HG02852 (cell line): ENCODE results near the gene DIAPH3.

Experiments
- ATAC-seq: cut with Tn5 transposase; IDR thresholded peaks from one replicate; pipeline ENCODE4 v1.9.1; 2021; ENCODE audit warnings: mild to moderate bottlenecking, moderate library complexity; ENCODE audit not compliant: unreplicated experiment

The DIAPH3 gene

DNA sequence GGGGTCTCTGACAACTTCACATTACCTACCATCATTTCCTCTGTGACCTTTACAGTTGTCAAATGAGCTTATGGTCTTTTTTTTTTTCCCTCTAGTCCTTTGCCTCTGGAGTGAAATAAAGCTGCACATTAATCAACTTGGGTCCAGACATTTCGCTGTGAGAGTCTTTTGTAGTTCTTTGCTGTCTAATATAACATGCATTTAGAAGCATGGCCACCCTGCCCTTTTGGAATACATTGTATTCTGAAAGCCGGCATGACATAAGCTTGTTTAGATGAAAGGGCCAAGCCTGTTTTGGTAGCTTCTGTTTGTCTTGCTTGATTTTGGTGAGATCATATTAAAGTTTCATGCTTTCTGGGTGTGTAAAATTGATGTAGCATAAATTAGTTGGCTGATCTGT lies 509.8 kb downstream of the DIAPH3 start:
- no peak for ATAC-seq

DNA sequence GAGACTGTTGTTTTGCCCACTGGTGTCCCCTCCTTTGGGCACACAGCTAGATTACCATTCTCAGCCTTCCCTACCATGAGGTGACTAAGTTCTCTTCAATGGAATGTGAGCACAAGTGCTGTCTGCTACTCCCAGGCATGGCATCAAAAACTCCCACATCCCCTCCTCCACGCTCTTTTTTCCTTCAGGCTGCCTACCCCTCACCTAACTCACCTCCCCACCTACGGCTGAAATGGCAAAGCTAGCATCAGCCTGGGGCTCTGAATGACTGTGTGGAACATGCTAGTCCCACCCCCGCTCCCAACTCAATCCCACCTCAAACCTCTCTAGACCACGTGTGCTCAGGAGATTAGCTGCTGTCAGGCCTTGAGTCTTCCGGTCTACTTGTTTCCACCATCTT lies 512.2 kb downstream of the DIAPH3 start:
- ATAC-seq, result no peak

DNA sequence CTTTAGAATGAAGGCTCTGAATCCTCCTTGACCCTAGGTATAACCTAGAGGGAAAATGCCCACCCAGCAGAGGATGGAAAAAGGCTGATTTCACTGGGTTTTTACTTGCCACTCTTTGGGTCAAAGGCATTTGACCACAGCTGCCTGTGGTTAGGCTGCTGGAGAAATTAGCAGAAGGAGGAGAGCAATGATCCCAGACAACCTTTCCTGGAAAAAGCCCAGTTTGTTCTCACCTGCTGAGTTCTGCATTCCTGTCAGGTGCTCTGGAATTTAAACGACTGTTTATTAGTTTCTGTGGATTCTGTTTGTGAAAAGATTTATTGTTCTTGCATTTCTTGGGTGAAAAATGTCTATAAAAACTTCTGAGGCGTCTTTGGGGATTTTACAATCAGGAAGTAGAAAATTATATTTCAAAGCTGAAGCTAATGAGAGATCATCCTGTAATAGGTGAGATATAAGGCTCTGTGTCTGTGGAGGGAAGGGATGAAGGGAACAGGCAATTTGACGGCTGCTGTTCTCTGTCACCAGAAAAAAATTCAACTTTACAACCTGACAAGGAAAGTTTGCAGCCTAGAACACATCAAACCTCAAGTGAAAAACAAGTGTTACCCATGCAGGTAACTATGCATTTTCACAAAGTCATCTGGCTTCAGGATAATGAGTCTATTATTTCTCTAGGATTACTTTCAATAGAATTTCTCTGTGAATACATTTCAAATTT lies 519.7 kb downstream of the DIAPH3 start:
- ATAC-seq, result no peak

DNA sequence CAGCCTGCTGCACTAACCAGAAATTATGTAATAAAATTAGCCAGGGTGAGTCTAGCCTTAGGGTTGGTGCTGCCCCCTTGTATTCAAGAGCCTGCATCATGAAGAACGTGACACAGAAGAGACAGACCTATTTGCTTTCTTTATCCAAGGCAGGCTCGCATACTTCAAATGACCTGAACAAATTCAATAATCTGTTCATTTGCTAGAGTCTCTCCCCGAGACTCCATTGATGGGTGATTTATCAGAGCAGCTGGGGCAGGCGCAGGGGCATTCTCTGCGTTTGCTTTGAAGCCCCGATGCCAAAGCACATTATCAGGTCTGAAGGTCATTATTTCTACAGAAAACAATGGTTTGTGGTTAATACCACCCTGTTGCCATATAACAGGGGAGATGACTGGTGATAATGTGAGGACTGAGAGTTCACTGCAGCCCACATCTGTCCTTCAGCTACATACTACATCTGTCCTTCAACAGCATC lies 520.3 kb downstream of the DIAPH3 start:
- no peak for ATAC-seq

- no peak for ATAC-seq
Measured at GRCh38 chr13:59641817-59642216, 521.9 kb downstream of the DIAPH3 start.

DNA sequence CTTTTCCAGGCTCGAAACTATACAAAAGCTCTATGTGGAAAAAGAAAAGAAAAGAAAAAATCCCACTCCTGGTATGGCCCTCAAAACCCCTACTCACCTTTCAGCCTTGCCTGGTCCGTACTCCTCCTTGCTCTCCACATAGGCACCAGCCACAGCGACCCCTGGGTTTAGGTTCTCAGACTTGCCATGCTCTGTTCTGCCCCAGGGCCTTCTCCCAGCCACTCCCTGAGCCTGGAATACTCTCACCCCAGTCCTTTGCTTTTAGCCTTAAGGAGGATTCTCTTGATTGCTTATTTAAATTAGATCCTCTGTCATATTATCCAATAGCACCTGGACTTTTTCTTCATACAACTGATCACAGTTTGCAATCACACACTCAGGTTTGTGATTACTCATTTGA lies 522.5 kb downstream of the DIAPH3 start:
- ATAC-seq, result no peak

DNA sequence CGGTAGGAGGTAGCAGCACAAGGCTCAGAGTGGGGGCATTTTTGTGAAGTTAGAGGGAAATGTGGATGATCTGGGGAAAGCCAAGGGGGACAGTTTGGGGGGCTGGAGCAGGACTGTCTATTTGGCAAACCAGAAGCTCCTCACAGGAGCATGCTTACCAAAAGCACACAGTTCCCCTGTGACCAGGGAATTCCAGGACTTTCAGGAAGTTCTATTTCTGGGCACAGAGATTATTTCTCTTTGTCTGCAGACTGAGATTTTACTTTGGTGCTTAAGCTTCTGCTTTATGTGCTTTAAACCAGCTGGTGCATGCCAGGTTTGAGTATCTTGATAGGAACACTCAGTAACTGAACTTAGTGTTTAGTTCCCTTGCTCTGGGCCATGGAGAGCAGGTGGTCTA lies 525.3 kb downstream of the DIAPH3 start:
- no peak for ATAC-seq

DNA sequence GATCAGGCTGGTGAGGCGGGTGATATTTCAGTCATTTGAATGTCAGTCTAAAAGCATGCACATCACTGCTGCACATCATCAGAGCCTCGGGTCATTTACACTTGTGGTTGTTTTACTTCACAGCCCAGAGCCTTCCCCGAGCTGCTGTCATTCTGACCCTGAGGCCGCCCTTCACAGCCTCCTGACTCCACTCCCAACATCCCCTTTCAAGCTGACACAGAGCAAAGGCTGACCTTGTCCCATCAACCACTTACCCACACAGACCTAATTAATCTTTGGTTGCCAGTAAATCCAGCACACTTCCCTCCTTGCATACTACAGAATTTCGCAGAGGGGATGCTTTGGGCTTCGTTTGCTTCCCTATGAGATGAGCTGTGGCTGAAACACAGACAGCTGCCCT lies 528.1 kb downstream of the DIAPH3 start:
- no peak for ATAC-seq

GRCh38 chr13:59633290-59633689 lies 530.4 kb downstream of the DIAPH3 start:
- ATAC-seq, result no peak

DNA sequence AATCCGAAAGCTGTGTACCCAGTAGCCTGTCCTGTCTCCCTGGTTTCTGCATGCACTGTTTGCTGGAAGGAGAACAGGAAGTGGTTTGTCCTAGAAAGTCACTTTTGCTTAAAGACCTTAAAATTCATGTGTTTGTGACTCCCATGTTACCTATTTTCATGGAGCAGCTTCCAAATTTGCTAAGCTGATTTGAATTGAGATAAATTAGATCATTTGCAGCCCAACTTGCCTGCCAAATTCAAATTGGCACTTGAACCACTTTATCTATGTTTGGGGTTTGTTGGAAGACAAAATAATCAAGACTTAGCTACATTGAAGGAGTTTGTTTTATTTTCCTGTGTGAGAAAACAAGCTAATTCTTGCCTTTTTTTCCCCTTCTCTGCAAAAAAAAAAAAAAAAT lies 532.5 kb downstream of the DIAPH3 start:
- ATAC-seq, result no peak

GRCh38 chr13:59625111-59625510 lies 538.6 kb downstream of the DIAPH3 start:
- ATAC-seq, result no peak

DNA sequence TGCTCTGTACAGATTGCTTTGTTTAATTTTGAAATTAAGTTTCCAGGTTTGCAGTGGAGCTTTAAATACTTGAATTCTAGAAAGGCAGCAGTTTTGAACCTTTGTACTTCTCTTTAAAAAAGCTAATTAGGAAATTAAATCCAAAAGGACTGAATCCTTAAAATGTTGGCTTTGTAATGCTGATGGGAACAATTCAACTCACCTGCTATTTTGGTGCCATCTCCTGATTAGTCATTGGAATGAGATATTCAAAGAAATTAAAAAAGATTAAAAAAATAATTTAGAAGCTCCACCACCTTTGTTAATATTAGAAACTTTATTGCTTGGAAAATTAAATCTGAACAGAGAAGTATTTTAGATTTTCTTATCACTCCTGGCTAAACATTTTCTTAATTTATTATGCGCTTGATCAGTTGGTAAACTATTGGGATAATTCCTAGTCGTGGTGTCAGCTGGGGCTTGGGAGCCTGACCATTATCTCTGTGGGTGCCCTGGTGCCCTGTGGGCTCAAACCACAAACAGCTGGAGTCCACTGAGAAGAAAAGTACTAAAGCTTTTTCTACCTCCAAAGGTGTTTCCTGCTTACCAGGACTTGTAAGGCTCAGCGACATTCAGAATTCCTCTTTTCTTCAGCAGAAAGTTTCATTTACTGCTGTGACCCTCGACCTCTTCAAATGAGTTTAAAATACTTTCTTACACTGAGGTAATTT lies 540.4 kb downstream of the DIAPH3 start:
- no peak for ATAC-seq

DNA sequence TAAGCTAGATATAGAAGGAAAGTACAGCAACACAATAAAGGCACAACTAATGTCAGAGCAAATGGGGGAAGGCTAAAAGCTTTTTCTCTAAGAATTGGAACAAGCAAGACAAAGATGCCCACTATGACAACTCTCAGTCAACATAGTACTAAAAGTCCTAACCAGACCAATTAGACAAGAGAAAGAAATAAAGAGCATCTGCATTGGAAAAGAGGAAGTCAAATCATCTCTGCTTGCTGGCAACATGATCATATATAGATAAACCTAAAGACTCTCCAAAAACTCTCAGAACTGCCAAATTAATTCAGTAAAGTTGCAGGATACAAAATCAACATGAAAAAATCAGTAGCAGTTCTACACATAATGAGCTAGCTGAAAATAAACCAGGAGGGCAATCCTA lies 542.0 kb downstream of the DIAPH3 start:
- no peak for ATAC-seq
